ENCODE data around the gene ZFP2. TPM values are rescaled to one million over a fixed set of nuclear protein-coding genes. Genes with fewer than 3 reads are reported as not detected.
"Not testable (repeated sequence)": the region's sequence is repeated elsewhere in the genome, so short reads cannot be mapped to it uniquely, and the experiment has no call there.

Gene ZFP2
- total and polyA plus RNA-seq, 10 of the 15 experiments (the other 5 are each of a cell fraction or from before 2014, with no cell fraction given): 0.08 to 0.26 (median 0.10) TPM; not detected in 7

- CTCF ChIA-PET: no interaction called here
- no peaks in the 10 kb centered on the region for H3K27me3 ChIP-seq (replicated peaks in 1 of 2; ENCODE audit: control insufficient read depth in 2 of 2, insufficient read depth in 2 of 2, low read length in 1 of 2)
- SMC1A ChIA-PET (ENCODE audit: uncharacterized antibody, unreplicated experiment): no interaction called here
- TF ChIP-seq STAT1 (conservative IDR thresholded peaks at IDR 0.05): no peak
- no peak overlapping the region for H3K4me2 ChIP-seq (ENCODE audit: control insufficient read depth, insufficient read depth)
- FAIRE-seq (no peak), ATAC-seq (no peak), DNase-seq (ENCODE audit: low read depth, low spot score) (no peak)
- no peaks in the 10 kb centered on the region for H3K4me1 ChIP-seq (ENCODE audit: control insufficient read depth, insufficient read depth, low read length)
- H3K79me2 ChIP-seq (ENCODE audit: control insufficient read depth, insufficient read depth, low read length): no peaks in the 10 kb centered on the region
- WGBS (ENCODE audit: insufficient coverage, insufficient replicate concordance, low lambda C conversion rate, missing lambda C conversion rate): 57% methylated on average over 1 of the region's 1 CpG
- in situ Hi-C loops (cut with MboI) (no loop called here), intact Hi-C loops (cut with micrococcal nuclease; ENCODE audit: unreplicated experiment) (no loop called here)
- H2AFZ ChIP-seq (ENCODE audit: control insufficient read depth, low read depth, low read length): no peak overlapping the region
- no peak overlapping the region for H3K27ac ChIP-seq (ENCODE audit: control insufficient read depth, insufficient read depth)
- H4K20me1 ChIP-seq (ENCODE audit: control insufficient read depth, insufficient read depth): no peaks in the 10 kb centered on the region
- no peak overlapping the region for H3K9ac ChIP-seq (ENCODE audit: control insufficient read depth, insufficient read depth, low read length)
- RAD21 ChIA-PET (ENCODE audit: unreplicated experiment): no interaction called here
- peaks cover 16% of the 10 kb centered on the region for H3K9me3 ChIP-seq (replicated peaks; ENCODE audit: control insufficient read depth, insufficient read depth, low read length)
- no peak overlapping the region for H3K4me3 ChIP-seq
- no TSS peak for BruUV-seq (replicated peaks)
- POLR2A ChIA-PET: no interaction called here
- H3K36me3 ChIP-seq (ENCODE audit: control insufficient read depth in 2 of 2, insufficient read depth in 2 of 2, low read length in 1 of 2): peaks cover 5 to 18% of the 10 kb centered on the region in 2 experiments; a peak in 3 of 4 replicates
Measured at GRCh38 chr5:178872302-178872701, 23.4 kb upstream of the ZFP2 start.

- H3K27ac ChIP-seq (ENCODE audit: control insufficient read depth, insufficient read depth); H2AFZ ChIP-seq (ENCODE audit: control insufficient read depth, low read depth, low read length); intact Hi-C loops (cut with micrococcal nuclease; ENCODE audit: unreplicated experiment); H3K9ac ChIP-seq (ENCODE audit: control insufficient read depth, insufficient read depth, low read length); H3K4me1 ChIP-seq (ENCODE audit: control insufficient read depth, insufficient read depth, low read length); FAIRE-seq; in situ Hi-C loops (cut with MboI); CTCF ChIA-PET; H3K4me2 ChIP-seq (ENCODE audit: control insufficient read depth, insufficient read depth); H4K20me1 ChIP-seq (ENCODE audit: control insufficient read depth, insufficient read depth); H3K36me3 ChIP-seq (ENCODE audit: control insufficient read depth in 2 of 2, insufficient read depth in 2 of 2, low read length in 1 of 2); POLR2A ChIA-PET; ATAC-seq; H3K27me3 ChIP-seq (replicated peaks in 1 of 2; ENCODE audit: control insufficient read depth in 2 of 2, insufficient read depth in 2 of 2, low read length in 1 of 2); DNase-seq (ENCODE audit: low read depth, low spot score); SMC1A ChIA-PET (ENCODE audit: uncharacterized antibody, unreplicated experiment); RAD21 ChIA-PET (ENCODE audit: unreplicated experiment); H3K4me3 ChIP-seq; H3K79me2 ChIP-seq (ENCODE audit: control insufficient read depth, insufficient read depth, low read length): not testable (repeated sequence)
- 49% methylated on average over 4 of the region's 4 CpGs for WGBS (ENCODE audit: insufficient coverage, insufficient replicate concordance, low lambda C conversion rate, missing lambda C conversion rate)
- peak; percentile 24 for TF ChIP-seq ZNF274 (IDR thresholded peaks at IDR 0.05; ENCODE audit: insufficient read depth, insufficient read length)
- BruUV-seq (replicated peaks): TSS peak; percentile 54
- H3K9me3 ChIP-seq (replicated peaks; ENCODE audit: control insufficient read depth, insufficient read depth, low read length): peaks cover 20% of the 10 kb centered on the region
Measured at GRCh38 chr5:178883115-178883694, 12.5 kb upstream of the ZFP2 start.

Data from GM12878 (cell line).